HL-60 (cell line): ENCODE measurements around the gene CEACAM8.

ENCODE experiments used
- DNase-seq, 2 experiments: peaks; one replicate each; pipeline ENCODE4 v3.0.0-alpha.2; 2010 to 2020; ENCODE audit warnings: low read depth in 1 of 2, low spot score in 1 of 2
- H3K27ac ChIP-seq: fragments of 250-450 bp; sonication (Bioruptor Pico); replicated peaks from 2 replicates; pipeline ENCODE4 v1.5.1; 2020; ENCODE audit warnings: mild to moderate bottlenecking, moderate library complexity
- H3K27me3 ChIP-seq: fragments of 250-450 bp; sonication (Bioruptor Pico); 2 replicates; pipeline ENCODE4 v1.5.1; 2021; ENCODE audit warnings: mild to moderate bottlenecking, moderate library complexity; ENCODE audit not compliant: insufficient read depth, poor library complexity, severe bottlenecking
- H3K4me3 ChIP-seq: replicated peaks from 2 replicates; pipeline ENCODE4 v1.5.1; 2011; ENCODE audit warnings: mild to moderate bottlenecking, control low read depth, low read length; ENCODE audit not compliant: insufficient read depth
- CTCF ChIP-seq: IDR thresholded peaks from one replicate; pipeline ENCODE4 v1.5.1; 2011; ENCODE audit warnings: low read length, control low read depth, inconsistent platforms; ENCODE audit not compliant: insufficient read depth
- GABPA ChIP-seq: IDR thresholded peaks from 2 replicates; pipeline ENCODE4 v1.6.1; 2012; ENCODE audit warnings: low read depth
- POLR2AphosphoS5 ChIP-seq: IDR thresholded peaks from 2 replicates; pipeline ENCODE4 v1.6.1; 2012; ENCODE audit warnings: low read depth
- REST ChIP-seq: IDR thresholded peaks from 2 replicates; pipeline ENCODE4 v1.6.1; 2012; ENCODE audit warnings: low read depth; ENCODE audit not compliant: insufficient replicate concordance
- SPI1 ChIP-seq: IDR thresholded peaks from 2 replicates; pipeline ENCODE4 v1.6.1; 2012; ENCODE audit warnings: low read depth, mild to moderate bottlenecking, borderline replicate concordance

CEACAM8 gene

GRCh38 chr19:42606660-42607351 lies 12.1 kb upstream of the CEACAM8 start:
- H3K27ac ChIP-seq: no peak overlapping the region
- no peak for TF ChIP-seq POLR2AphosphoS5
- TF ChIP-seq CTCF: peak; percentile 69
- peaks cover 1% of the 10 kb centered on the region for H3K27me3 ChIP-seq
- H3K4me3 ChIP-seq: no peak overlapping the region
- peak in 1 of 2 experiments; percentile 55 for DNase-seq

GRCh38 chr19:42601811-42602443 lies 7.2 kb upstream of the CEACAM8 start:
- H3K27me3 ChIP-seq: no peaks in the 10 kb centered on the region
- H3K4me3 ChIP-seq: no peak overlapping the region
- no peak overlapping the region for H3K27ac ChIP-seq
- TF ChIP-seq SPI1: peak; percentile 84
- no peak for TF ChIP-seq POLR2AphosphoS5
- TF ChIP-seq REST: peak; percentile 99
- peak in 1 of 2 experiments; percentile 35 for DNase-seq

GRCh38 chr19:42596391-42597072 lies 1.8 kb upstream of the CEACAM8 start:
- TF ChIP-seq POLR2AphosphoS5 (no peak), REST (no peak), CTCF (peak; percentile 89), SPI1 (no peak), GABPA (no peak)
- Histone ChIP-seq H3K4me3 (no peak overlapping the region), H3K27me3 (no peaks in the 10 kb centered on the region), H3K27ac (no peak overlapping the region)
- DNase-seq: peak; percentile 11 to 47

- H3K27me3 ChIP-seq: no peaks in the 10 kb centered on the region
- no peak for DNase-seq
- H3K4me3 ChIP-seq: no peak overlapping the region
- peak overlapping the region; percentile 67 for H3K27ac ChIP-seq
- no peak for TF ChIP-seq CTCF
- TF ChIP-seq SPI1: no peak
- TF ChIP-seq GABPA: no peak
- no peak for TF ChIP-seq POLR2AphosphoS5
- TF ChIP-seq REST: no peak
Measured at GRCh38 chr19:42595550-42596172, 937 bp upstream of the CEACAM8 start.
